Transverse colon (tissue), 4 donors: Measurements from ENCODE around the gene ARF1. TPM values are rescaled to one million over a fixed set of nuclear protein-coding genes. Genes with fewer than 3 reads are reported as not detected.

ENCODE experiments used
- DNase-seq: peaks from one replicate; pipeline ENCODE4 v3.0.0-alpha.2; 2019
- H3K27ac ChIP-seq, 4 donors: fragments of 200-600 bp; sonication (generic); 2 replicates each; pipeline ENCODE4 v1.5.1; 2016 to 2018; ENCODE audit warnings: inconsistent platforms in 4 of 4
- H3K27me3 ChIP-seq: fragments of 200-600 bp; sonication (generic); 2 replicates; pipeline ENCODE4 v1.5.1; 2017; ENCODE audit warnings: inconsistent platforms
- H3K36me3 ChIP-seq, 4 donors: fragments of 200-600 bp; sonication (generic); 2 replicates each; pipeline ENCODE4 v1.5.1; 2017 to 2019; ENCODE audit warnings: inconsistent platforms in 4 of 4
- H3K4me1 ChIP-seq, 4 donors: fragments of 200-600 bp; sonication (generic); 2 replicates each; pipeline ENCODE4 v1.5.1; 2017 to 2020; ENCODE audit warnings: inconsistent platforms in 4 of 4
- H3K4me3 ChIP-seq, 4 donors: fragments of 200-600 bp; sonication (generic); 1 replicate in 1 of 4; 2 replicates in 3 of 4; pipeline versions ENCODE4 v1.5.1 to v1.6.1; 2017 to 2019; ENCODE audit warnings: inconsistent platforms in 4 of 4
- H3K9me3 ChIP-seq, 2 donors: fragments of 200-600 bp; sonication (generic); 2 replicates each; pipeline ENCODE4 v1.5.1; 2017 to 2019; ENCODE audit warnings: inconsistent platforms in 2 of 2
- EP300 ChIP-seq: sonication (generic); formaldehyde crosslinking; IDR thresholded peaks from one replicate; pipeline ENCODE4 v1.6.1; 2017; ENCODE audit warnings: antibody characterized with exemption, low read depth
- POLR2A ChIP-seq: fragments of 450-650 bp; IDR thresholded peaks from one replicate; pipeline ENCODE4 v1.6.1; 2016; ENCODE audit warnings: antibody characterized with exemption, mild to moderate bottlenecking, moderate library complexity
- POLR2AphosphoS5 ChIP-seq, 3 donors: sonication (generic); formaldehyde crosslinking; IDR thresholded peaks; one replicate each; pipeline ENCODE4 v1.6.1; 2016; ENCODE audit warnings: antibody characterized with exemption in 3 of 3
- WGBS, 2 donors: methylation state at CpG; one replicate each; pipeline ENCODE4 v1.1.5; 2018; ENCODE audit warnings: low coverage in 1 of 2; 5-methylcytosine and 5-hydroxymethylcytosine counted together
- in situ Hi-C, 4 donors: fragments of 200-750 bp; cut with MboI; loops; one replicate each; pipeline versions ENCODE4 v1.15.0 to v1.15.1; 2017; ENCODE audit warnings: low sequenced_read_pairs in 3 of 4, low pct_ligation_motif_present in 1 of 4, low pct_unique_long_range_greater_than_20kb in 1 of 4
- intact Hi-C: fragments of 100-400 bp; cut with DNase I; formaldehyde crosslinking; loops from one replicate; pipeline ENCODE4 v1.15.1; 2023; ENCODE audit warnings: low total_unique reads
- total RNA-seq, 4 donors: library from RNA; depleted of rRNA; stranded (reverse); fragments of >200 nt; gene quantifications; one replicate each; pipeline ENCODE4 v1.1.0, GENCODE V29; 2016
- TF ChIP-seq, protein P1 (sequence below), 5 experiments: fragments of 200-600 bp in 3 of 5; fragments of 450-650 bp in 2 of 5; sonication (generic) in 3 of 5; IDR thresholded peaks; 1 replicate in 2 of 5; 2 replicates in 3 of 5; pipeline ENCODE4 v1.5.1; 2016 to 2017; ENCODE audit warnings: antibody characterized with exemption in 5 of 5, inconsistent platforms in 3 of 5, mild to moderate bottlenecking in 2 of 5, moderate library complexity in 1 of 5

The ARF1 gene
- total RNA-seq, 4 donors from 2014 or later: 303 to 452 (median 375) TPM

DNA sequence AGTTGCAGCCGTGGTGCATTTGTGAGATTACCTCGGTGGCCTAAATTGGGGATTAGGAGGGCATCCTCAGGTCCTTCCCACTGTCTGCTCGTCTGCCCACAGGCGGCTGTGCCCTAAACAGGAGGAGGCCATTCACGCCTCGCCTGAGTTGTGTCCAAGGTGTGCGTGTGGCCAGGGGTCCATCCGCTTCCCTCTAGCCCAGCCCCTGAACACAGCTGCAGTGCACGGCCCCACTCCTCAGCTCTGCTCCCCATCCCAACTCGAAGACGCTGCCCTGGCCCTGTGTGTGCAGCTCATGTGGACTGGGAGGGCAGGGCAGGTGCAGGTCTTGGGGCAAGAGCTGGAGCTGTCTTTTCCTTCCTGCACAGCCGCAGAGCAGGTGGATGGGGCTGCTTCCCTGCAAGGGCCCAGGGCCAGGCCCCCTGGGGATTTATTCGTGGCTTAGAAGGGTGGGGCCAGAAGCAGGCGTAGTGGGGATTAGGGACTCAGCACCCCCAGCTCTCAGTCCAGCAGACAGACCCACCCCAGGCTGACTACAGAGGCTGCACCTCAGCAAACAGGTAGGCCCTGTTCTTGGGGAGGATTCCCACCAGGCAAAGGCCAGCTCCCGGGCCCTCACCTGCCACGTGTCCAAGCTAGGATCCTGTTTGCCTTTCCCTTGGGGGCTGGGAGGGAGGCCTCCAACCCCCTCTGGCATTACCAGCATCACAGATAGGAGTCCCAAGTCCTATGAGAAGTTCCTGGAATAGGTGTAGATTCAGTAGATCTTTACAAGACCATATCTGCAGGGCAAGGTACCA is 61.9 kb downstream of the ARF1 start:
- in situ Hi-C loops: no loop called here

DNA sequence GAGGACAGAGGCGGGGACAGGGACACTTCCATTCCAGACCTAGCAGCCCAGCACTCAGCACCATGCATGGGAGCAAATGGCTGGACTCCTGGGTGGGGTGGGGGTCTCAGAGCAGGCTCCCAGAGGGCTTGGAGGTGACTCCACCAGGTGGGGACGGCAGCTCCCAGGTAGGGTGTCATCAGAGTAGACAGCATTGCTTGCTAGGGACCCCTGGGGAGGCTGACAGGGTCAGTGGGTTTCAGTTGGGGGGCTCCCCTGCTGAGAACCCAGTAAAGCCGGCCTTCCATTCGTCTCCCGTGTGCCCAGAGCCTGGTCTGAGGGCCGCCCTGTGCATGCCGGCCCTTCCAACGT is 62.5 kb downstream of the ARF1 start:
- DNase-seq: no peak
- 86% methylated on average over 8 of the region's 8 CpGs; no CpG with 5 or more reads in 1 of the 2 donors for WGBS, 2 donors
- no peak overlapping the region for H3K27ac ChIP-seq
- no peaks in the 10 kb centered on the region for H3K36me3 ChIP-seq
- TF ChIP-seq POLR2AphosphoS5 (IDR thresholded peaks at IDR 0.05) (no peak), POLR2A (no peak), EP300 (no peak)
- TF ChIP-seq, protein P1, sequence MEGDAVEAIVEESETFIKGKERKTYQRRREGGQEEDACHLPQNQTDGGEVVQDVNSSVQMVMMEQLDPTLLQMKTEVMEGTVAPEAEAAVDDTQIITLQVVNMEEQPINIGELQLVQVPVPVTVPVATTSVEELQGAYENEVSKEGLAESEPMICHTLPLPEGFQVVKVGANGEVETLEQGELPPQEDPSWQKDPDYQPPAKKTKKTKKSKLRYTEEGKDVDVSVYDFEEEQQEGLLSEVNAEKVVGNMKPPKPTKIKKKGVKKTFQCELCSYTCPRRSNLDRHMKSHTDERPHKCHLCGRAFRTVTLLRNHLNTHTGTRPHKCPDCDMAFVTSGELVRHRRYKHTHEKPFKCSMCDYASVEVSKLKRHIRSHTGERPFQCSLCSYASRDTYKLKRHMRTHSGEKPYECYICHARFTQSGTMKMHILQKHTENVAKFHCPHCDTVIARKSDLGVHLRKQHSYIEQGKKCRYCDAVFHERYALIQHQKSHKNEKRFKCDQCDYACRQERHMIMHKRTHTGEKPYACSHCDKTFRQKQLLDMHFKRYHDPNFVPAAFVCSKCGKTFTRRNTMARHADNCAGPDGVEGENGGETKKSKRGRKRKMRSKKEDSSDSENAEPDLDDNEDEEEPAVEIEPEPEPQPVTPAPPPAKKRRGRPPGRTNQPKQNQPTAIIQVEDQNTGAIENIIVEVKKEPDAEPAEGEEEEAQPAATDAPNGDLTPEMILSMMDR (IDR thresholded peaks at IDR 0.05): no peak
- intact Hi-C loops (no loop called here), in situ Hi-C loops (no loop called here)
- H3K4me1 ChIP-seq: peaks cover 23 to 51% (median 32%) of the 10 kb centered on the region in 4 donors
- H3K27me3 ChIP-seq: no peaks in the 10 kb centered on the region
- no peak overlapping the region for H3K4me3 ChIP-seq
- no peaks in the 10 kb centered on the region for H3K9me3 ChIP-seq

More for the DNA sequence above, 61.9 kb downstream of the ARF1 start:
- peaks cover 24 to 47% (median 27%) of the 10 kb centered on the region in 4 donors for H3K4me1 ChIP-seq
- no peaks in the 10 kb centered on the region for H3K27me3 ChIP-seq
- H3K4me3 ChIP-seq: no peak overlapping the region
- no peak overlapping the region for H3K27ac ChIP-seq
- no peaks in the 10 kb centered on the region for H3K36me3 ChIP-seq
- DNase-seq: no peak
- intact Hi-C loops: no loop called here
- WGBS, 2 donors: 84 to 93% methylated on average over 2 to 9 of the region's 16 CpGs
- TF ChIP-seq, protein P1 (IDR thresholded peaks at IDR 0.05): no peak
- no peak for TF ChIP-seq EP300
- no peak for TF ChIP-seq POLR2A
- no peak for TF ChIP-seq POLR2AphosphoS5 (IDR thresholded peaks at IDR 0.05)
- no peaks in the 10 kb centered on the region for H3K9me3 ChIP-seq

DNA sequence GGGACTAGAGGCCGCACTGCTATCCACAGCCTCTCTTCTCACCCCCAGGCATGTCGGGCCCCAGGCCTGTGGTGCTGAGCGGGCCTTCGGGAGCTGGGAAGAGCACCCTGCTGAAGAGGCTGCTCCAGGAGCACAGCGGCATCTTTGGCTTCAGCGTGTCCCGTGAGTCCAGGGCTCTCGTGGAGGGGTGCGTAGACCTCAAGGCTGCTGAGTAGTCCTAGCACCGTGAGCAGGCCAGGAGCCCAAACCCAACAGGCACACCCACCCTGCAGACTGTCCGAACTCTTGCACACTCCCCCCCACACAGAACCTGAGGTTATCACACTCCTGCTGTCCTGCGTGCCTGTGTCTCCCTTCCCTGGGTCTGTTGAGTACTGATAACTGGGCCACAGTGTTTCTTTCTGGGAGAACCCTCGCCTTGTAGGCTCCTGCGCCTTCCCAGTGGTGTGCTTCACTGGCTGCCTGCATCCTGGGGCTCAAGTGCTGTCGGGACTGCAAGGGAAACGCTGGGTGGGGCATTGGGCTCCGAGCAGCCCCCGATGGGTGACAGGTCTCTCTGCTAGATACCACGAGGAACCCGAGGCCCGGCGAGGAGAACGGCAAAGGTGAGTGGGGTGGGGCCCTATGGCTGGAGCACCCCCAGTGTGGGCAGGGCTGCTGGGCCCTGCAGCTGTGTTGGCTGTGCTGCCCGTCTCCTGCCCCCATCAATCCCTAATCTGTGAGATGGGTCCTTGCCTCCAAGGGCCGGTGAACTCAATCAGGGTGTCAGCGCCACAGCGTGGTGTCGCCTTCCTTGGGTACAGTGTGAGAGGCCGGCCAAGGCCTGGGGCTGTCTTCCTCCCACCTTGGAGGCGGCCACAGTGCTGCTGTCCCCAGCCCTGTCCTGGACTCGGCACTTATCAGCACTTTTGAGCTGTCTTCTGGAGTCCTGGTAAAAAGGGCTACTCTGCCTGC is 63.2 kb downstream of the ARF1 start:
- WGBS, 2 donors: 91 to 92% methylated on average over 2 to 31 of the region's 31 CpGs
- Histone ChIP-seq H3K9me3 (no peaks in the 10 kb centered on the region), H3K4me3 (no peak overlapping the region), H3K4me1 (peaks cover 23 to 57% (median 38%) of the 10 kb centered on the region in 4 donors), H3K36me3 (no peaks in the 10 kb centered on the region), H3K27me3 (no peaks in the 10 kb centered on the region), H3K27ac (no peak overlapping the region)
- in situ Hi-C loops: no loop called here
- intact Hi-C loops: no loop called here
- TF ChIP-seq POLR2A (no peak), POLR2AphosphoS5 (IDR thresholded peaks at IDR 0.05) (no peak), EP300 (no peak)
- TF ChIP-seq, protein P1 (IDR thresholded peaks at IDR 0.05): no peak
- DNase-seq: no peak
